GM10266 (cell line): ENCODE measurements around the gene CYLD.

ENCODE experiments used
- DNase-seq: peaks from one replicate; pipeline ENCODE4 v3.0.0; 2012; ENCODE audit errors: extremely low spot score
- CTCF ChIP-seq: IDR thresholded peaks from 2 replicates; pipeline ENCODE4 v1.5.1; 2012; ENCODE audit warnings: mild to moderate bottlenecking, low read depth; ENCODE audit not compliant: control insufficient read depth, insufficient read depth; ENCODE audit errors: missing control alignments

Gene CYLD

DNA sequence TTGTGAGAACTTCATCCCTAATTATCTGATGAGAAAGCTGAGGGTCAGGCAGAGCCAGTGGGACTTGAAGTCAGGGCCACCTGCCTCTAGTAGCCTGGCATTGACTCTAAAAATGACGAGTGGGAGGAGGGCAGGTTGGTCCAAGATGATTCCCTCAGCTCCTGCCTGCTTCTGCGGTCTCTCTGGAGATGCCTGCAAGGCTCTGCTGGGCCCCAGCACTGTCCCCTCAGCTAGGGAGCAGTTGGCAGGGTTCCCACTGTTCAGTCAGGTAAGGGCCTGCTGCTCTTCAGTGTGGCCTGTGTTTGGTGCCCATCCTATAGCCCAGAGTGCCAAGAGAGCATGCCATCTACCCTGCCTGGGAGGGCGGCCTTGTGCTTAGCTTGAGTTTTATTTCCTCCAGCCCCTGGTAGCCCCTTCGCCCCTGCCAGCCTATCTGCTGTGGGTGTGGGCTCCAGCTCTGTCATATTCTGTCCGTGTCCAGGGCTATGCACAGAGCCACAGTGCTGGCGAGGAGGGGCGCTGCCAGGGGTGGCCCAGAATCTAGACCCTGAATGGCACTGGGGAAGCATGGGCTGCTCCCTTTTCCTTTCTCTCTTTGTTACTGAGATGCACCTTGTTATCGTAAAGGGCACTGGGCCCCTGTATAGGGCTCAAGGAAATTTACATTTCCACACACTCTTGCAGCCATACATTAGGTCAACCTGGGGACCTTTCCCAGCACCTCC is 68.5 kb downstream of the CYLD start:
- no peak for TF ChIP-seq CTCF
- DNase-seq, result no peak

DNA sequence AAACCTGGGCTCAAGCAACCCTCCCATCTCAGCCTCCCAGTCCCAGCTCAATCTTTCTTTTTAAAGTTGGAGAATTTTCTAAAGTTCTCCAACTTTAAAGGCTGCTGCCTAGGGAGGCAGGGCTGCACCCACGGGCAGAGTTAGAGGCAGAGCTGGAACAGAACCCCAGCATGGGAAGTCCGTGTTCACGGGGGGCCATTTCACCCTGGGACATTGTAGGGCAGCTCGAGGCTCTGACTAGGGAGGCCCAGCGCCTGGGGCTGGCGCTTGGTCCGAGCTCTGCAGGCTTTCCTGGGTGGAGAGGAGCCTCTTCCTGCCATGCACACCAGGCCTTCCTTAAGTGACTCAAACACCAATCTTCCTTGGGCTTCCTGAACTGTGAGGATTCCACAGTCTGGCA is 70.2 kb downstream of the CYLD start:
- no peak for TF ChIP-seq CTCF

DNA sequence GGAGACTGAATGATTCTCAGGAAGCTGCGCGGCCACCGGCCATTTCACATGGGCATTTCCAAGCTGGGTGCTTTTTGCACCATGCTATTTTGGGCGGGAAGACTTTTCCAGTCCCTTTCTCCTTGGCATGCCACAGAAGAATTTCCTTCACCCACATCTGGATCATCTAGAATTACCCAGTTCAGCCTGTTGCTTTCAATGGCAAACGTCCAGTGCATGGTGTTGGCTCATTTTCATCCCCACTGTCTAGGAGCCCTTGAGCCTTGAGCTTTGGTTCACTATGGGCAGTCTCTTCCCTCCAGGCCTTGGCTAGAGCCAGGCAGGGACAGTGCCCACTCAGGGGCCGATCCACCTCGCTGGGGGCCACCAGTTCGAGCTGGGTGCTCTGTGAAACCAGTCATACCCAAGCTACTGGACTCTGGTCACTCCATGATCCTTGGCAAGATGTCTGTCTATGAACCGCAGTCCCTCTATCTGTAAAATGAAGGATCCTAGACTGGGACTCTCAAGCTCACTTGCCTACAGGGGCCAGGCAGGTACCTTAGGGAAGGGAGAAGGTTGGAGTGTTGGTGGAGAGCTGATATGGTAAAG is 71.1 kb downstream of the CYLD start:
- DNase-seq, result no peak
- TF ChIP-seq CTCF, result no peak

More for the DNA sequence above, 70.2 kb downstream of the CYLD start:
- DNase-seq, result no peak

- no peak for TF ChIP-seq CTCF
- DNase-seq, result no peak
Measured at GRCh38 chr16:50814052-50814451, 72.2 kb downstream of the CYLD start.

DNA sequence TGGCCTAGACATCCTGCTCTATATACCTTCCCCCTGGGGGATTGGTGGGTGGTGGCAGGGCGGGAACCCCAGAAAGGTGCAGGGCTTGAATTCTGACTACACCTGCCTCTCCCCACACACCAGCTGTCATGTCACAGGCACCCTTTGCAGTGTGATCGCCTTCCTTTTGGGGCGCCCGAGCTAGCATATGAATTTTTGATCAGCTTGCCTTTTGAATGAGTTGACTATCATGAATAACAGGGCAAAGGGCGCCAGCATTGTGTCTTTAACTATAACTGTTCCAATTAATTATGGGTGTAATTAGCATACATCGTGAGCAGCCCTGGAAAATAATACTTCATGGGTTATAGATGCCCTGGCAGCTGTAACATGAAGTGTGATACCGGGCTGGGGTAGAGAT is 72.7 kb downstream of the CYLD start:
- no peak for DNase-seq
- no peak for TF ChIP-seq CTCF

DNA sequence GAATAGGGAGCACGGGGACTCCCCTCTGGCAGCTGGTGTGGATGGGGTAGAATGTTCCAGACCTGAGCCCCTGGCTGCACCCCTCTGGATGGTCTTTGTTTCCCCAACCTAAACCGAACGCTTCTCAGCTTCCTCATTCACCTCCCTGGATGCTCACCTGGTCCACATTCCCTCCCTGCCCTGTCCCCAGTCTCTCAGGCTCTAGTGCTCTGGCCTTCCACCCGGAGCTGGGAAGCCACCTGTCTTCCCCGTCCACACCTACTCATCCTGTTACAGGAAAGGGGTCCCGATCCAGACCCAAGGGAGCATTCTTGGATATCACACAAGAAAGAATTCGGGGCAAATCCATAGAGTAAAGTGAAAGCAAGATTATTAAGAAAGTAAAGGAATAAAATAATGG is 73.5 kb downstream of the CYLD start:
- TF ChIP-seq CTCF, result no peak
- no peak for DNase-seq

DNA sequence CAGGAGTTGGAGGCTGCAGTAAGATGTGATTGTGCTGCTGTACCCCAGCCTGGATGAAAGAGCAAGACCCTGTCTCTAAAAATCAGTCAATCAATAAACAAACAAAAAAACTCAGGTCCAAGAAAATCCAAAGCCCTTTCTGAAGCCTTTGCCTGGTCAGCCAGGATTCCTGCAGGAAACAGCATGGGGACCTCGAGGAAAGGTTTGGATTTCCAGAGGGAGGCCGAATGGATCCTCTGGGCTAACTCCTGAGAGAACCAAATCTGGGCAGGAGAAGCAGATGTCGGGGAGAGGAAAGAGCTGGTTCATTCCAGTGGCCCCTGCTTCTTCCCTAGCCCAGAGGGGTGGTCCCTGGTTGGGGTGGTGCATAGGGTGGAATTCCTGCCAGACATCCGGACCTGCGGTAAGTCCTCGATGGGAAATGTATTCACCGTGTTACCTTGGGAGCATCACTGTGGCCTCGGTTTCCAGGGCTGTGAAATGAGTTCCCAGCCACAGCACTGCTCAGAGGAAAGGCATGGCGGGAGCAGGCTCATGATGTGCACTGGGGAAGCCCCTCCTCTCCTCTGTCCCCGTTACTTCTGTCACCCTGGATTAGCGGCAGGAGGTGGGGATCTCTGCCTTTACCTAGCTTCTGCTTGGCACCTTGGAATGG is 75.1 kb downstream of the CYLD start:
- DNase-seq, result no peak
- TF ChIP-seq CTCF, result no peak
